Activated T-helper 17 cell treated with anti-CD3 and anti-CD28 coated beads, Interleukin-2, amount 50 U/mL, for 72 hours (primary cell): ENCODE measurements around the gene LRMDA. TPM values are rescaled to one million over a fixed set of nuclear protein-coding genes. Genes with fewer than 3 reads are reported as not detected.

Source experiments
- ATAC-seq: fragments of 150-1000 bp; cut with Tn5 transposase; replicated peaks from 2 replicates; pipeline ENCODE4 v1.10.0; 2021; ENCODE audit warnings: mild to moderate bottlenecking, moderate library complexity
- H3K27ac Mint-ChIP-seq: one replicate; pipeline ENCODE4 v1.8.0; 2022; ENCODE audit warnings: mixed read lengths
- H3K27me3 Mint-ChIP-seq: one replicate; pipeline ENCODE4 v1.8.0; 2022; ENCODE audit warnings: mixed read lengths
- H3K36me3 Mint-ChIP-seq: one replicate; pipeline ENCODE4 v1.8.0; 2022; ENCODE audit warnings: low read depth, mild to moderate bottlenecking, mixed read lengths
- H3K4me1 Mint-ChIP-seq: one replicate; pipeline ENCODE4 v1.8.0; 2022; ENCODE audit warnings: mixed read lengths
- H3K4me3 Mint-ChIP-seq: one replicate; pipeline ENCODE4 v1.8.0; 2022; ENCODE audit warnings: mild to moderate bottlenecking, mixed read lengths
- H3K9me3 Mint-ChIP-seq: one replicate; pipeline ENCODE4 v1.8.0; 2022; ENCODE audit warnings: mixed read lengths
- total RNA-seq, 2 donors: library from RNA; stranded (reverse); gene quantifications; one replicate each; pipeline ENCODE4 v1.2.3, GENCODE V29; 2022

LRMDA gene
- total RNA-seq, 2 donors from 2014 or later, result not detected

- Mint-ChIP-seq H3K4me1 (no peaks in the 10 kb centered on the region), H3K36me3 (no peaks in the 10 kb centered on the region), H3K4me3 (no peak overlapping the region), H3K27ac (no peak overlapping the region), H3K9me3 (peaks cover 23% of the 10 kb centered on the region), H3K27me3 (peaks cover 11% of the 10 kb centered on the region)
- ATAC-seq, result no peak
Measured at GRCh38 chr10:75575940-75576339, 144.5 kb downstream of the LRMDA start.

DNA sequence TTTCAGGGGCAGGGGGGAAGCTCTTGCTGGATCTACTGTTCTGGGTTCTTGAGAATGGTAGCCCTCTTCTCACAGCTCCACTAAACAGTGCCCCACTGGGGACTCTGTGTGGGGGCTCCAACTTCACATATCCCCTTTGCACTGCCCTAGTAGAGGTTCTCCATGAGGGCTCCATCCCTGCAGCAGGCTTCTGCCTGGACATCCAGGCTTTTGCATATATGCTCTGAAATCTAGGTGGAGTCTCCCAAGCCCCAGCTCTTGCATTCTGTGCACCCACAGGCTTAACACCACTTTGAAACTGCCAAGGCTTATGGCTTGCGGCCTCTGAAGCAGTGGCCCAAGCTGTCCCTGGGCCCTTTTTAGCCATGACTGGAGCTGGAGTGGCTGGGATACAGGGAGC, 150.7 kb downstream of the LRMDA start:
- no peak overlapping the region for H3K4me3 Mint-ChIP-seq
- ATAC-seq, result no peak
- peaks cover 31% of the 10 kb centered on the region for H3K9me3 Mint-ChIP-seq
- no peaks in the 10 kb centered on the region for H3K36me3 Mint-ChIP-seq
- peaks cover 3% of the 10 kb centered on the region for H3K27me3 Mint-ChIP-seq
- no peaks in the 10 kb centered on the region for H3K4me1 Mint-ChIP-seq
- no peak overlapping the region for H3K27ac Mint-ChIP-seq

DNA sequence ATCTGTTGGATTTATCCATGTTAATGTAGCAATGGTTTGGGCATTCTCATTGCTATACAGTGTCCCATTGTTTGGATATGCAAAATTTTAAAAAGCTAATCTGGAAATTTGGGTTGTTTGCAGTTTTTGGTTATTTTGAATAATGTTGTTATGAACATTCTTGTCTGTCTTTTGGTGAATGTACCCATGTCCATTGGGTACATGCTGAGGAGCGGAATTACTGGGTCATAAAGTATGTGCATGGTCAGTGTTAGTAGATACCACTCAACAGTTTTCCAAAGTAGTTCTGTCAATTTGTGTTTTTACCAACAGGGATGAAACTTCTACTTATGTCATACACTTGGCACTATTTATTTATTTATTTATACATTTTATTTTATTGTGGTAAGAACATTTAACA, 153.9 kb downstream of the LRMDA start:
- H3K27me3 Mint-ChIP-seq, result peaks cover 2% of the 10 kb centered on the region
- no peaks in the 10 kb centered on the region for H3K36me3 Mint-ChIP-seq
- no peak overlapping the region for H3K4me3 Mint-ChIP-seq
- no peak overlapping the region for H3K27ac Mint-ChIP-seq
- no peak for ATAC-seq
- peaks cover 21% of the 10 kb centered on the region for H3K9me3 Mint-ChIP-seq
- no peaks in the 10 kb centered on the region for H3K4me1 Mint-ChIP-seq

DNA sequence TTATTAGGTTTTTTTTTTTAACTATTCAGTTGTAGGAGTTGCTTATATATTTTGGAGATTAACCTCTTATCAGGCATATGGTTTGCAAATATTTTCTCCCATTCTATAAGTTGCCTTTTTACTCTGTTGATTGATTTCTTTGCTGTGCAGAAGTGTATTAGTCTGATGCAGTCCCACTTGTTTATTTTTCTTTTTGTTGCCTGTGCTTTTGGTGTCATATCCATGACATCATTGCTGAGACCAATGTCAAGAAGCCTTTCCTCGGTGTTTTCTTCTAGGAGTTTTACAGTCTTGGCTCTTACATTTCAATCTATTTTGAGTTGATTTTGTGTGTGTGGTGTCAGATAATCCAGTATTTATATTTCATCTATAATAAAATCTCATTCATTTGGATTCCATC, 155.4 kb downstream of the LRMDA start:
- peaks cover 8% of the 10 kb centered on the region for H3K27me3 Mint-ChIP-seq
- no peak overlapping the region for H3K27ac Mint-ChIP-seq
- ATAC-seq, result no peak
- no peaks in the 10 kb centered on the region for H3K36me3 Mint-ChIP-seq
- no peaks in the 10 kb centered on the region for H3K4me1 Mint-ChIP-seq
- peaks cover 16% of the 10 kb centered on the region for H3K9me3 Mint-ChIP-seq
- H3K4me3 Mint-ChIP-seq, result no peak overlapping the region

DNA sequence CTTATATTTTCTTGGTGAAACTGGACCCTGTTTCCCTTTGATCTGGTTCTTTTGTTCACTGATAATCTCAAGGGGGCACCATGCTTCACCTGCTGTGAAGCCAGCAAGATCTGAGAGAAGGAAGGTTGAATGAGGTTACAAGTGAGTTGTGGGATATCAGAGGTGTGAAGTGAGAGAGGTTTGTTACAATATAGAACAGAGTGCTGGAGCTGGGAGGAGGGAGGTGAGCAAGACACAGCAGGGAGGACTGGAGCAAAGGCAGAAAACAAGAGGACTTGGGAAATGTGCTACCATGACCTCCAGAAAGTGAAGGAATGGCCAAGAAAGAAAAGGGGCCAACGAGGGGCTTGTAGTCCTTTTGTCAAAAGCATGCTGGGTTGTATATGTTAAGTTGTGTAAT, 156.6 kb downstream of the LRMDA start:
- H3K9me3 Mint-ChIP-seq, result peaks cover 11% of the 10 kb centered on the region
- no peak for ATAC-seq
- H3K4me1 Mint-ChIP-seq, result no peaks in the 10 kb centered on the region
- no peaks in the 10 kb centered on the region for H3K36me3 Mint-ChIP-seq
- peaks cover 17% of the 10 kb centered on the region for H3K27me3 Mint-ChIP-seq
- H3K27ac Mint-ChIP-seq, result no peak overlapping the region
- no peak overlapping the region for H3K4me3 Mint-ChIP-seq

GRCh38 chr10:75589895-75590654, 158.7 kb downstream of the LRMDA start:
- Mint-ChIP-seq H3K9me3 (no peaks in the 10 kb centered on the region), H3K36me3 (no peaks in the 10 kb centered on the region), H3K27me3 (peaks cover 18% of the 10 kb centered on the region), H3K27ac (no peak overlapping the region), H3K4me1 (no peaks in the 10 kb centered on the region), H3K4me3 (no peak overlapping the region)
- ATAC-seq, result no peak

GRCh38 chr10:75592151-75592787, 160.8 kb downstream of the LRMDA start:
- H3K9me3 Mint-ChIP-seq, result no peaks in the 10 kb centered on the region
- H3K36me3 Mint-ChIP-seq, result no peaks in the 10 kb centered on the region
- H3K27me3 Mint-ChIP-seq, result peaks cover 18% of the 10 kb centered on the region
- H3K4me3 Mint-ChIP-seq, result no peak overlapping the region
- H3K27ac Mint-ChIP-seq, result no peak overlapping the region
- H3K4me1 Mint-ChIP-seq, result no peaks in the 10 kb centered on the region
- ATAC-seq, result no peak

DNA sequence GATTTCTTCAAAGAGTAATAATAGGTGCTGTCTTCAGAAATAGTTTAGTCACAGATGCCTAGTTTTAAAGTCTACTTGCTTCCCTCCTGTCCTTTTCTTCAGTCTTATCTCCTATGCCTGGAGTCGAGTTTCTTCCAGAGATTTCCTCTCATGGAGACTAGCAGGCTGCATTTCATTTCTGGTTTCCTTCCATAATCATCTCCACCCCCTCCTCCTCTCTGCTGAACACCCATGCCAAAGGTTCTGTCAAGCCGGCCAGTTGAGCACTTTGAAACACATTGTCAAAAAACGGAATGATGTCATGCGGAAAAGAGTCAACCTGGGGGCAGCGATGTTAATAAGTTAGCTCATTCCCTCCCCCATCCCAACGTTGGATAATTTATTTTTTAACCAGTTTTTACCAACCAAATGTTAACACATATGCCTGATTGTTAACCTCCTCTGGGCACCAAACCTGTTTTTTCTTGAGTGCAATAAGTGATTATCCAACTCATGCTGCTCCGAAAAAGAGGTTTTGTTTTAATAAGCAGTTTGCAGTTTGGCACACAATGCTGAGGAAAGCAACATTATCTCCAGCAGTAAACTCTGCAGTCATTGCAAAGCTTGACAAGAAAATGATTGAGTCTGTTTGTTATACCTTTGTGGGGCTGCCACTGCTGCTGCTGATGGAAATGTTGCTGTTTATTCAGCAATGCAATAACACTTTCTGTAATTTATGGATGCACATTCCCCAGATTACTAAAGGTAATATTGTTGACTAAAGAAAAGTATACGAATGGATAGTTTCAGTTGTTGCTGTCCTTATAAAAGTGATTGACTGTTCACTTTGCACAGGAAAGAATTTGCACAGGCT, 161.6 kb downstream of the LRMDA start:
- Mint-ChIP-seq H3K27ac (no peak overlapping the region), H3K4me3 (no peak overlapping the region), H3K9me3 (no peaks in the 10 kb centered on the region), H3K36me3 (no peaks in the 10 kb centered on the region), H3K27me3 (peaks cover 18% of the 10 kb centered on the region), H3K4me1 (no peaks in the 10 kb centered on the region)
- ATAC-seq, result no peak

- no peaks in the 10 kb centered on the region for H3K4me1 Mint-ChIP-seq
- ATAC-seq, result no peak
- H3K4me3 Mint-ChIP-seq, result no peak overlapping the region
- H3K27ac Mint-ChIP-seq, result no peak overlapping the region
- no peaks in the 10 kb centered on the region for H3K36me3 Mint-ChIP-seq
- H3K9me3 Mint-ChIP-seq, result no peaks in the 10 kb centered on the region
- H3K27me3 Mint-ChIP-seq, result peaks cover 18% of the 10 kb centered on the region
Measured at GRCh38 chr10:75593692-75594556, 162.5 kb downstream of the LRMDA start.

GRCh38 chr10:75596930-75597620, 165.7 kb downstream of the LRMDA start:
- Mint-ChIP-seq H3K27me3 (peaks cover 15% of the 10 kb centered on the region), H3K36me3 (no peaks in the 10 kb centered on the region), H3K27ac (no peak overlapping the region), H3K9me3 (no peaks in the 10 kb centered on the region), H3K4me3 (no peak overlapping the region), H3K4me1 (no peaks in the 10 kb centered on the region)
- no peak for ATAC-seq

- ATAC-seq, result no peak
- no peak overlapping the region for H3K4me3 Mint-ChIP-seq
- H3K36me3 Mint-ChIP-seq, result no peaks in the 10 kb centered on the region
Measured at GRCh38 chr10:75597773-75598440, 166.5 kb downstream of the LRMDA start.

GRCh38 chr10:75598998-75599397, 167.6 kb downstream of the LRMDA start:
- no peaks in the 10 kb centered on the region for H3K4me1 Mint-ChIP-seq
- no peak overlapping the region for H3K4me3 Mint-ChIP-seq
- no peak for ATAC-seq
- peaks cover 10% of the 10 kb centered on the region for H3K27me3 Mint-ChIP-seq
- H3K9me3 Mint-ChIP-seq, result no peaks in the 10 kb centered on the region
- no peaks in the 10 kb centered on the region for H3K36me3 Mint-ChIP-seq
- H3K27ac Mint-ChIP-seq, result no peak overlapping the region

More at GRCh38 chr10:75597773-75598440, 166.5 kb downstream of the LRMDA start:
- Mint-ChIP-seq H3K27me3 (peaks cover 12% of the 10 kb centered on the region), H3K27ac (no peak overlapping the region), H3K9me3 (no peaks in the 10 kb centered on the region), H3K4me1 (no peaks in the 10 kb centered on the region)
